ENCODE data around the gene IFNK.

IFNK gene

GRCh38 chr9:27538647-27539046, 14.6 kb downstream of the IFNK start:
- DNase-seq (ENCODE audit: low read depth in 2 of 2): no peak

- peak; percentile 34 to 39 for DNase-seq (ENCODE audit: low read depth in 2 of 2)
Measured at GRCh38 chr9:27539479-27540441, 15.7 kb downstream of the IFNK start.

- DNase-seq (ENCODE audit: low read depth in 2 of 2): no peak
Measured at GRCh38 chr9:27540502-27540901, 16.4 kb downstream of the IFNK start.

DNA sequence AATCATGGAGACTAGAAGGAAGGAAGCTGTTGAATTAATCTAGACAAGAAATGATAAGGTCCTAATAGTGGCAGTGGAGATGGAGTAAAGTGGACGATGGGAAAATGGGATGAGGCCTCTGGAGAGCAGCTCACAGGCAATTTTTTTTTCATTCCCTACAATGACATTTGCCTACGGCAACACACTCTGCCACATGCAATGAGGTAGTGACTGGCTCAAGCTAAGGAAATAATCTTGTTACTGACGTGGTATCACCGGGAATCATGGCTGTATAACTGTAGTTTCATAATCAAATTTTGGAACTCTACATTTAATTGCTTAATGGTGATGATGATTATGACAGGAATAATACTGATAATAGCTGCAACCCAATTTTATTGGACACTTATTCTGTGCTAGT, 17.6 kb downstream of the IFNK start:
- no peak for DNase-seq (ENCODE audit: low read depth in 2 of 2)

DNA sequence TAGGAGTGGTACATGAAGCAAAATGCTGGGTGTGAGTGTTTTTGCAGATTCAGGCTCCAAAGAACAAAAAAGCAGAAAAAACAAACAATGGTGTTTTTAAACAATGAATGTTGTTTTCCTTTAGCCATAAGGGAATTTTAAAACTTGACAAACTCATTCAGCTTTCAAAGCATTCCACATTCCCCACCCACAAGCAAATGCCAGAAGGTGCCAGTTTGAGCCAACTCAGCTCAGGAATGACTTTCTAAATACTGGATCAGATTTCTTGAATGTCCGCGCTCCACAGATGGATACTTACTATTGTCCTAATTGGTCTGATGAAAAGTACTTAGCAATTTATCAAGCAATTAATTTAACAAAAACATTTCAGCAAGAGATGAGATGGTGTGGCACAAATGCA, 18.4 kb downstream of the IFNK start:
- no peak for DNase-seq (ENCODE audit: low read depth in 2 of 2)

- no peak for DNase-seq (ENCODE audit: low read depth in 2 of 2)
Measured at GRCh38 chr9:27545471-27545870, 21.4 kb downstream of the IFNK start.

DNA sequence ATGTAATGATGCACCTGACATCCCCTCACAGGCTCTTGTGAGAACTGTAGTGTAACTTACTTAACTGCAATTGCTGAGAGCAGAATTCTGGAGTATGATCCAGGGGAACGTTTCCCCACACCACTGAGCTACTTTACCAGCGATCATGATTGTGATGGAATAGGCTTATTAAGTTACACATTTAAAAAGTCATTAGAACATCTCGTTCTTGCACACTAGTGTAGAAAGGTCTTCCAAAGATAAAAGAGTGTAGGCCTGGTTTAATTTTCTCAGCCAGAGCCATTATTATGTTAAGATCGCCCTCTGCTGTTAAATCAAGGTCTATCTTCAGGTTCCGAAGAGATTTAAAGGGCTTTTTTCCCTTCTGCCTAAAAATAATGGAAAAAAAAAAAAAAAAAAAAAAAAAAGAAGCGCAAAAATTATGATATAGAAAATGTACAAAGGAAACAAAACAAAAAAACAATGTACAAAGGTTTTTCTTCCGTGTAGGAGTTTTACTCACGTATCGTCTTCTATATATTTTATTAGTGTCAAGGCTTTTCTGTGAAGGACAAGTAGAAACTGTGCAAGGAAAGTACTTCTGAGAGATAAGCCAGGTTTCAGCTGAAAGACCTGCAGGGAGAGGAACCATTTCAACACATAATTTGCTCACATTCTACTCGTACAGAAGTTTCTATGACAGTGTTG, 24.1 kb downstream of the IFNK start:
- peak in 1 of 2 experiments; percentile 23 for DNase-seq (ENCODE audit: low read depth in 2 of 2)

DNA sequence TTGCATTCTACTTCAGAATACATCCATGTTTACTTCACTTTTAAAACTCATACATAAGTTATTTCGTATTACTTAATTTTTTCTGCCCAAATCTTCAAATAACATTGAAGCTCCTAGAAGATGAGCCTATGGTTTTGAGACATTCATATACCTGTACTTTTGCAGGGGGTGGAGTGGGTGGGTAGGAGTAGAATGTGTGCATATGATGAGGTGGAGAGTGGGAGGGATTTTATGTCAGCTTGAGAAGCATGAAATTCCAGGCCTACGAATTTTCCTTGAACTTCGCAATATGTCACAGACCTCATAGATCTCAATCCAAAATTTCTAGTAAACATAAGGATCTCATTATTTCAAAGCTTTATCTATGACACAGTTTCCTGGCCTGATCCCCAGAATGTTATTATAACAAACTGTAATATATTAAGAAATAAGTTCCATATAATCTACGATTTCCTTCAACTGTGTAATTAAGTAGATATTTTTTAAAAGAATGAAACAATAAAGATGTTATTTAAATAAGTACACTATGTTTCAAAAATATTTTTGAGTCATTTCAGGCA, 25.2 kb downstream of the IFNK start:
- peak; percentile 58 to 64 for DNase-seq (ENCODE audit: low read depth in 2 of 2)

GRCh38 chr9:27554712-27555111, 30.6 kb downstream of the IFNK start:
- no peak for DNase-seq (ENCODE audit: low read depth in 2 of 2)

- no peak for DNase-seq (ENCODE audit: low read depth in 2 of 2)
Measured at GRCh38 chr9:27556470-27556869, 32.4 kb downstream of the IFNK start.

DNA sequence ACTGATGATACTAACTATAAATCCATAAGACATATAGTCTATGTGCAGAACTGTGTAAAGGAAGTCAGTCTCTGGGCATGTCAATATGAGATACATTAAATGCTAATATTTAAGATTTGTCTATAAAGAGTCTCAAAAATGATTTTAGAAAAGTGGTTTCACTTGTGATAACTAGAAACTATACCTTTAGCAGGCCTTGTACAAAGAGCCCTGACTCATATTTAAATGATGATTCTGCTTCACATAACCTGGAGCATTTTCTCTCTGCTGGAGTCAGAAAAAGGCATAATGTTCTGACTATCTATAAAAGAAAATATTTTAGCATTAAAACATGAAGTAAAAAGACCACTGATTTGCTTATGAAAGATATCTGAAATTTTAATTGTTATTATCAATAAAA, 34.2 kb downstream of the IFNK start:
- DNase-seq (ENCODE audit: low read depth in 2 of 2): no peak

DNA sequence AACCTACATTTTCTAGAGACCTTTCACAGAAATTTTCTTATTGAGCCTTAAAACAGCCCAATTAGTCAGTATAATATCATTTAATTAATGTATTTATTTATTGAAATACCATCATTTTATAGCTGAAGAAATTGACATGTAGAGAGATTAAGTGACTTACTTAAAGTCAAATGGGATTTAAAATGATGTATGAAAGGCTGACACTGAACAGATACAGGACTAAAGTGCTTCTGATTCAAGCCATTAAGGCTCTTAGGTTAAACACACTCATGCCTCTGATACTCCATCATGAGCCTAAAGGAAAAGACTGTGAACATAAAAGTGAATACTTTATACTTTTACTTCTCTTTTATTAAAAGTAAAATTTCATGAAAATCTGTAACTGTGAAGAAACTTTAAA, 36.4 kb downstream of the IFNK start:
- DNase-seq (ENCODE audit: low read depth in 2 of 2): no peak

- no peak for DNase-seq (ENCODE audit: low read depth in 2 of 2)
Measured at GRCh38 chr9:27561685-27562084, 37.6 kb downstream of the IFNK start.

GRCh38 chr9:27563738-27564430, 39.8 kb downstream of the IFNK start:
- no peak for DNase-seq (ENCODE audit: low read depth in 2 of 2)

GRCh38 chr9:27564670-27565069, 40.6 kb downstream of the IFNK start:
- no peak for DNase-seq (ENCODE audit: low read depth in 2 of 2)

DNA sequence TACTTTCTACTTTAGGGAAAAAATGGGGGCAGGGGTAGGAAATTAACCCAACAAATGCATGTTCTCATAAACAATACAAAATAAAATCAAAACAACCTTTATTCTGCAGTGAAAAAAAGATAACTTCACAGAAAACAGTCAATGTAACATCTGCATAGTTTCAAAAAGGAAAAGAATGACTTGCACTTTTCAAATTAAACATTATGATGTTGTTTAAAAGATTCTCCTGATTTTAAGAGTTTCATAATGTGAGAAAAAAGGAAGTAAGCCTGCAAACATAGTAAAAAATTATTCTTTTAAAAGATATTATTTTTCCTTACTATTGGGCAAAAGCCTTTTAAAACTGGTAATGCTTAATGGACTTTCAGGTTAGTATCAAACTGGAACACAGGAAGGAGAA, 41.6 kb downstream of the IFNK start:
- DNase-seq (ENCODE audit: low read depth in 2 of 2): no peak

DNA sequence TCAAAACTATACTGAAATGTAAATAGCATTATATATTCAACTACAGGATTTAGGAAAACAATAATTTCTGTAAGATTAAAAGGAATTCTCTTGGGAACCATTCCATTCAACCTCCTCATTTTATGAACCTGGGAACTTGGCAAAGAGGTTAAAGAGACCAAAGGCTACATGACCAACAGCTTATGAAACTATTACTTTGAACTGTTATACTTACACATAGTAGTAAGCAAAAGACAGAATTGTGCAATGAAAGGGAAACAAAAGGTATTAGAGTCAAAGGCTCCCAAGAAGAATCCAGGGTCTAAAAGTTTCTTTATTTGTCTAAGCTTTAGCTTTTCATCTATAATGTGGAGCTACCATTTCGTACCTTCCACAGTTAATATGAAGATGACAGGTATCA, 42.0 kb downstream of the IFNK start:
- DNase-seq (ENCODE audit: low read depth in 2 of 2): no peak

- no peak for DNase-seq (ENCODE audit: low read depth in 2 of 2)
Measured at GRCh38 chr9:27569406-27569805, 45.3 kb downstream of the IFNK start.

DNA sequence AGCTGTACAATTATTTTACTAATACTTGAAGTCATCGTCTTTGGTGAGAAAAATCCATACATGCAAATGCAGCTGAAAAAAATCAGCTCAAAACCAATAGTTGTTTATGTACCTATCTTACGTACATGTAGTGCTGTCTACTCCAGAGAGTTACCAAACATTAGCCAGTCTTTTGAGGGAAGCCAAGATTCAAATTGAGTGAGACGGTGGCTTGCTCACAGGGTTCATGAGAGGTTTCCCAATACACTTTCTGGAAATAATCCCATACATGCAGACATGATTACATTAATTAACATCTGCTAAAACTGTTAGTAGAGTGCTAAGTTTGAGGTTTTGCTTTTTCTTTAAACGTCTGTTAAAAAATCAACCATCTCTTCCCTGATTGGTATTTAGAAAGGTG, 46.9 kb downstream of the IFNK start:
- DNase-seq (ENCODE audit: low read depth in 2 of 2): no peak

GRCh38 chr9:27572061-27572460, 48.0 kb downstream of the IFNK start:
- DNase-seq (ENCODE audit: low read depth in 2 of 2): no peak

DNA sequence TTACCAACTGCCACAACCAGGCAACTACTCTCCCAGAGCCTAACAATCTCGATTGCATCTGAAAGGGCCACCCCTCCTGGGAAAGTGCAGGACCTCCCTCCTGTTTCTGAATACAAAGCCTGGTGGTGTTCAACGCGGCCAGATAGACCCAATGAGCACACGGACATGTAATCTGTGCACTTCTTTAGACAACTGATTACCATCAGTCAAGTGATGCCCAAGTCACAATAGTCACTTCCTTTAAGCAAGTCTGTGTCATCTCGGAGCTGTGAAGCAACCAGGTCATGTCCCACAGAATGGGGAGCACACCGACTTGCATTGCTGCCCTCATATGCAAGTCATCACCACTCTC, 48.5 kb downstream of the IFNK start:
- no peak for DNase-seq (ENCODE audit: low read depth in 2 of 2)

DNA sequence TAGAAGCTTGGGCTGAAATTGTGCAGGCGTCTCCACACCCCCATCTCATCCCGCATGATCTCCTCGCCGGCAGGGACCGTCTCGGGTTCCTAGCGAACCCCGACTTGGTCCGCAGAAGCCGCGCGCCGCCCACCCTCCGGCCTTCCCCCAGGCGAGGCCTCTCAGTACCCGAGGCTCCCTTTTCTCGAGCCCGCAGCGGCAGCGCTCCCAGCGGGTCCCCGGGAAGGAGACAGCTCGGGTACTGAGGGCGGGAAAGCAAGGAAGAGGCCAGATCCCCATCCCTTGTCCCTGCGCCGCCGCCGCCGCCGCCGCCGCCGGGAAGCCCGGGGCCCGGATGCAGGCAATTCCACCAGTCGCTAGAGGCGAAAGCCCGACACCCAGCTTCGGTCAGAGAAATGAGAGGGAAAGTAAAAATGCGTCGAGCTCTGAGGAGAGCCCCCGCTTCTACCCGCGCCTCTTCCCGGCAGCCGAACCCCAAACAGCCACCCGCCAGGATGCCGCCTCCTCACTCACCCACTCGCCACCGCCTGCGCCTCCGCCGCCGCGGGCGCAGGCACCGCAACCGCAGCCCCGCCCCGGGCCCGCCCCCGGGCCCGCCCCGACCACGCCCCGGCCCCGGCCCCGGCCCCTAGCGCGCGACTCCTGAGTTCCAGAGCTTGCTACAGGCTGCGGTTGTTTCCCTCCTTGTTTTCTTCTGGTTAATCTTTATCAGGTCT, 49.0 kb downstream of the IFNK start, which contains the start of gene C9orf72:
C9orf72 (minus strand) TSS at position 564 of the 716 bp plus-strand sequence. CDS start 6,361 bp downstream, outside the sequence.
- DNase-seq (ENCODE audit: low read depth in 2 of 2): peak in 1 of 2 experiments; percentile 23

Data from fibroblast of skin of left quadriceps (primary cell).